Adrenal gland (tissue), 5 donors: ENCODE results near the gene AGO3.

Experiments
- POLR2A ChIP-seq, 2 donors: fragments of 450-650 bp; IDR thresholded peaks; one replicate each; pipeline ENCODE4 v1.6.1; 2017; ENCODE audit warnings: antibody characterized with exemption in 2 of 2, mild to moderate bottlenecking in 2 of 2, moderate library complexity in 1 of 2
- TF ChIP-seq, protein P1 (sequence below), 6 experiments: fragments of 450-650 bp in 4 of 6; fragments of 200-600 bp in 2 of 6; sonication (generic) in 1 of 6; IDR thresholded peaks; 1 replicate in 5 of 6; 2 replicates in 1 of 6; pipeline versions ENCODE4 v1.5.1 to v1.8.0; 2016 to 2021; ENCODE audit warnings: antibody characterized with exemption in 6 of 6, mild to moderate bottlenecking in 2 of 6, moderate library complexity in 1 of 6
- donor health status: DM: no; HTN: no; CAD: no.

DNA sequence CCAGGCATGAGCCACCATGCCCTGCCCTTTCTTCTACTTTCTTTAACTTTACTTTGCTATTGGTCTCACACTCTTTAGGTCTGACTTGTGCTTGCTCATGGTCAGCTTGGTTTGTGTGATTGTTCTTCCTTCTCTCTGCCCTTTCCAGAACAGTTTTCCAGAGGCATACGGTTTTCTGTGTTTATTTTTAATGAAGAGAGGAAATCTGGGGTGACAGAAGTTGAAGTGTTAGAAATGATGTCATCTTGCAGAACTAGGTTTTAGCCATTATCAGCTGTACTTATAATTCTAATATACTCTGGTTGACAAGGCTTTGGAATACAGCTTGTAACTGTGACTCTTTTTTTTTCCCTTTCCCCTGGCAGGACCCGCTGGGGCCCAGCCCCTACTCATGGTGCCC, 14.4 kb downstream of the AGO3 start:
- TF ChIP-seq, protein P1, sequence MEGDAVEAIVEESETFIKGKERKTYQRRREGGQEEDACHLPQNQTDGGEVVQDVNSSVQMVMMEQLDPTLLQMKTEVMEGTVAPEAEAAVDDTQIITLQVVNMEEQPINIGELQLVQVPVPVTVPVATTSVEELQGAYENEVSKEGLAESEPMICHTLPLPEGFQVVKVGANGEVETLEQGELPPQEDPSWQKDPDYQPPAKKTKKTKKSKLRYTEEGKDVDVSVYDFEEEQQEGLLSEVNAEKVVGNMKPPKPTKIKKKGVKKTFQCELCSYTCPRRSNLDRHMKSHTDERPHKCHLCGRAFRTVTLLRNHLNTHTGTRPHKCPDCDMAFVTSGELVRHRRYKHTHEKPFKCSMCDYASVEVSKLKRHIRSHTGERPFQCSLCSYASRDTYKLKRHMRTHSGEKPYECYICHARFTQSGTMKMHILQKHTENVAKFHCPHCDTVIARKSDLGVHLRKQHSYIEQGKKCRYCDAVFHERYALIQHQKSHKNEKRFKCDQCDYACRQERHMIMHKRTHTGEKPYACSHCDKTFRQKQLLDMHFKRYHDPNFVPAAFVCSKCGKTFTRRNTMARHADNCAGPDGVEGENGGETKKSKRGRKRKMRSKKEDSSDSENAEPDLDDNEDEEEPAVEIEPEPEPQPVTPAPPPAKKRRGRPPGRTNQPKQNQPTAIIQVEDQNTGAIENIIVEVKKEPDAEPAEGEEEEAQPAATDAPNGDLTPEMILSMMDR (IDR thresholded peaks at IDR 0.05) = no peak
- TF ChIP-seq POLR2A (IDR thresholded peaks at IDR 0.05) = no peak
